ENCODE results near the gene IFFO2.

IFFO2 gene

GRCh38 chr1:18950401-18951026 is 6.0 kb downstream of the IFFO2 start:
- DNase-seq (ENCODE audit: low read depth), result no peak

GRCh38 chr1:18949686-18950400 is 6.6 kb downstream of the IFFO2 start:
- no peak for DNase-seq (ENCODE audit: low read depth)

GRCh38 chr1:18948913-18949685 is 7.4 kb downstream of the IFFO2 start:
- no peak for DNase-seq (ENCODE audit: low read depth)

GRCh38 chr1:18948048-18948912 is 8.2 kb downstream of the IFFO2 start:
- DNase-seq (ENCODE audit: low read depth), result no peak

- no peak for DNase-seq (ENCODE audit: low read depth)
These were observed 8.9 kb downstream of the IFFO2 start for GRCh38 chr1:18947570-18947969.

GRCh38 chr1:18946550-18947381 is 9.7 kb downstream of the IFFO2 start:
- no peak for DNase-seq (ENCODE audit: low read depth)

- no peak for DNase-seq (ENCODE audit: low read depth)
These were observed 11.1 kb downstream of the IFFO2 start for GRCh38 chr1:18945401-18945849.

GRCh38 chr1:18944810-18945209 is 11.7 kb downstream of the IFFO2 start:
- DNase-seq (ENCODE audit: low read depth), result no peak

- DNase-seq (ENCODE audit: low read depth), result no peak
These were observed 12.4 kb downstream of the IFFO2 start for GRCh38 chr1:18943914-18944572.

GRCh38 chr1:18943162-18943561 is 13.3 kb downstream of the IFFO2 start:
- DNase-seq (ENCODE audit: low read depth), result no peak

GRCh38 chr1:18942340-18942739 is 14.1 kb downstream of the IFFO2 start:
- DNase-seq (ENCODE audit: low read depth), result no peak

GRCh38 chr1:18941221-18942141 is 15.0 kb downstream of the IFFO2 start:
- DNase-seq (ENCODE audit: low read depth), result no peak

- no peak for DNase-seq (ENCODE audit: low read depth)
These were observed 16.0 kb downstream of the IFFO2 start for GRCh38 chr1:18940303-18941020.

- no peak for DNase-seq (ENCODE audit: low read depth)
These were observed 16.8 kb downstream of the IFFO2 start for GRCh38 chr1:18939398-18940302.

GRCh38 chr1:18938707-18939070 is 17.8 kb downstream of the IFFO2 start:
- DNase-seq (ENCODE audit: low read depth), result no peak

- DNase-seq (ENCODE audit: low read depth), result no peak
These were observed 18.3 kb downstream of the IFFO2 start for GRCh38 chr1:18938008-18938706.

- no peak for DNase-seq (ENCODE audit: low read depth)
These were observed 18.9 kb downstream of the IFFO2 start for GRCh38 chr1:18937539-18937938.

Measured in stimulated activated CD8-positive, alpha-beta memory T cell treated with anti-CD3 and anti-CD28 coated beads, Interleukin-15, amount 100 ng/mL, for 24 hours (primary cell).